HEK293 (cell line): ENCODE measurements around the gene B4GALT5.

Experiments used
- HOXA7 ChIP-seq: sonication (generic); formaldehyde crosslinking; IDR thresholded peaks from 2 replicates; pipeline ENCODE4 v1.8.1; 2022; ENCODE audit warnings: missing genetic modification reagents, borderline replicate concordance
- YY1 ChIP-seq: fragments of 450-650 bp; formaldehyde crosslinking; IDR thresholded peaks from 2 replicates; pipeline ENCODE4 v1.5.1; 2018; ENCODE audit warnings: missing biosample characterization, missing genetic modification characterization
- ZBTB21 ChIP-seq: fragments of 450-650 bp; formaldehyde crosslinking; IDR thresholded peaks from 2 replicates; pipeline ENCODE4 v1.5.1; 2017; ENCODE audit warnings: missing biosample characterization, missing genetic modification characterization
- ZNF148 ChIP-seq: fragments of 450-650 bp; formaldehyde crosslinking; IDR thresholded peaks from 2 replicates; pipeline ENCODE4 v1.5.0; 2017; ENCODE audit warnings: missing biosample characterization, missing genetic modification characterization, borderline replicate concordance
- ZNF155 ChIP-seq: fragments of 450-650 bp; formaldehyde crosslinking; IDR thresholded peaks from 2 replicates; pipeline ENCODE4 v1.5.1; 2016; ENCODE audit warnings: missing biosample characterization, missing genetic modification characterization
- ZNF23 ChIP-seq: fragments of 450-650 bp; formaldehyde crosslinking; IDR thresholded peaks from 2 replicates; pipeline ENCODE4 v1.5.1; 2016; ENCODE audit warnings: missing biosample characterization, missing genetic modification characterization, borderline replicate concordance
- TF ChIP-seq, protein P1 (sequence below): fragments of 450-650 bp; formaldehyde crosslinking; IDR thresholded peaks from 2 replicates; pipeline ENCODE4 v1.5.1; 2016; ENCODE audit warnings: missing biosample characterization, missing genetic modification characterization
- TF ChIP-seq, protein P2 (sequence below): fragments of 450-650 bp; formaldehyde crosslinking; conservative IDR thresholded peaks from 2 replicates; pipeline ENCODE4 v1.5.1; 2016; ENCODE audit warnings: low read depth, missing biosample characterization, missing genetic modification characterization
- TF ChIP-seq, protein P3 (sequence below): fragments of 450-650 bp; IDR thresholded peaks from 2 replicates; pipeline ENCODE4 v1.5.1; 2018; ENCODE audit warnings: missing biosample characterization, mild to moderate bottlenecking, missing genetic modification characterization

- TF ChIP-seq HOXA7 (CRISPR knock-in tag) (no peak), ZNF148 (tag by site-specific recombination) (no peak), ZNF155 (tag by site-specific recombination) (no peak), YY1 (no peak), ZNF23 (tag by site-specific recombination) (no peak), ZBTB21 (tag by site-specific recombination) (no peak)
- TF ChIP-seq, protein P1, sequence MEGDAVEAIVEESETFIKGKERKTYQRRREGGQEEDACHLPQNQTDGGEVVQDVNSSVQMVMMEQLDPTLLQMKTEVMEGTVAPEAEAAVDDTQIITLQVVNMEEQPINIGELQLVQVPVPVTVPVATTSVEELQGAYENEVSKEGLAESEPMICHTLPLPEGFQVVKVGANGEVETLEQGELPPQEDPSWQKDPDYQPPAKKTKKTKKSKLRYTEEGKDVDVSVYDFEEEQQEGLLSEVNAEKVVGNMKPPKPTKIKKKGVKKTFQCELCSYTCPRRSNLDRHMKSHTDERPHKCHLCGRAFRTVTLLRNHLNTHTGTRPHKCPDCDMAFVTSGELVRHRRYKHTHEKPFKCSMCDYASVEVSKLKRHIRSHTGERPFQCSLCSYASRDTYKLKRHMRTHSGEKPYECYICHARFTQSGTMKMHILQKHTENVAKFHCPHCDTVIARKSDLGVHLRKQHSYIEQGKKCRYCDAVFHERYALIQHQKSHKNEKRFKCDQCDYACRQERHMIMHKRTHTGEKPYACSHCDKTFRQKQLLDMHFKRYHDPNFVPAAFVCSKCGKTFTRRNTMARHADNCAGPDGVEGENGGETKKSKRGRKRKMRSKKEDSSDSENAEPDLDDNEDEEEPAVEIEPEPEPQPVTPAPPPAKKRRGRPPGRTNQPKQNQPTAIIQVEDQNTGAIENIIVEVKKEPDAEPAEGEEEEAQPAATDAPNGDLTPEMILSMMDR: no peak
- TF ChIP-seq, protein P2, sequence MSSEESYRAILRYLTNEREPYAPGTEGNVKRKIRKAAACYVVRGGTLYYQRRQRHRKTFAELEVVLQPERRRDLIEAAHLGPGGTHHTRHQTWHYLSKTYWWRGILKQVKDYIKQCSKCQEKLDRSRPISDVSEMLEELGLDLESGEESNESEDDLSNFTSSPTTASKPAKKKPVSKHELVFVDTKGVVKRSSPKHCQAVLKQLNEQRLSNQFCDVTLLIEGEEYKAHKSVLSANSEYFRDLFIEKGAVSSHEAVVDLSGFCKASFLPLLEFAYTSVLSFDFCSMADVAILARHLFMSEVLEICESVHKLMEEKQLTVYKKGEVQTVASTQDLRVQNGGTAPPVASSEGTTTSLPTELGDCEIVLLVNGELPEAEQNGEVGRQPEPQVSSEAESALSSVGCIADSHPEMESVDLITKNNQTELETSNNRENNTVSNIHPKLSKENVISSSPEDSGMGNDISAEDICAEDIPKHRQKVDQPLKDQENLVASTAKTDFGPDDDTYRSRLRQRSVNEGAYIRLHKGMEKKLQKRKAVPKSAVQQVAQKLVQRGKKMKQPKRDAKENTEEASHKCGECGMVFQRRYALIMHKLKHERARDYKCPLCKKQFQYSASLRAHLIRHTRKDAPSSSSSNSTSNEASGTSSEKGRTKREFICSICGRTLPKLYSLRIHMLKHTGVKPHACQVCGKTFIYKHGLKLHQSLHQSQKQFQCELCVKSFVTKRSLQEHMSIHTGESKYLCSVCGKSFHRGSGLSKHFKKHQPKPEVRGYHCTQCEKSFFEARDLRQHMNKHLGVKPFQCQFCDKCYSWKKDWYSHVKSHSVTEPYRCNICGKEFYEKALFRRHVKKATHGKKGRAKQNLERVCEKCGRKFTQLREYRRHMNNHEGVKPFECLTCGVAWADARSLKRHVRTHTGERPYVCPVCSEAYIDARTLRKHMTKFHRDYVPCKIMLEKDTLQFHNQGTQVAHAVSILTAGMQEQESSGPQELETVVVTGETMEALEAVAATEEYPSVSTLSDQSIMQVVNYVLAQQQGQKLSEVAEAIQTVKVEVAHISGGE (tag by site-specific recombination): no peak
- TF ChIP-seq, protein P3, sequence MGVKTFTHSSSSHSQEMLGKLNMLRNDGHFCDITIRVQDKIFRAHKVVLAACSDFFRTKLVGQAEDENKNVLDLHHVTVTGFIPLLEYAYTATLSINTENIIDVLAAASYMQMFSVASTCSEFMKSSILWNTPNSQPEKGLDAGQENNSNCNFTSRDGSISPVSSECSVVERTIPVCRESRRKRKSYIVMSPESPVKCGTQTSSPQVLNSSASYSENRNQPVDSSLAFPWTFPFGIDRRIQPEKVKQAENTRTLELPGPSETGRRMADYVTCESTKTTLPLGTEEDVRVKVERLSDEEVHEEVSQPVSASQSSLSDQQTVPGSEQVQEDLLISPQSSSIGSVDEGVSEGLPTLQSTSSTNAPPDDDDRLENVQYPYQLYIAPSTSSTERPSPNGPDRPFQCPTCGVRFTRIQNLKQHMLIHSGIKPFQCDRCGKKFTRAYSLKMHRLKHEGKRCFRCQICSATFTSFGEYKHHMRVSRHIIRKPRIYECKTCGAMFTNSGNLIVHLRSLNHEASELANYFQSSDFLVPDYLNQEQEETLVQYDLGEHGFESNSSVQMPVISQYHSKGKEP (tag by site-specific recombination): no peak
Measured at GRCh38 chr20:49642816-49643215, 70.9 kb downstream of the B4GALT5 start.
